CD4-positive, alpha-beta T cell treated with Interleukin-4 for 1 hour (primary cell): ENCODE data around the gene SIM1.

ENCODE experiments used
- DNase-seq, 2 donors: peaks; one replicate each; pipeline ENCODE4 v3.0.0-alpha.2; 2020 to 2022

The SIM1 gene

GRCh38 chr6:100456141-100456907, 8.4 kb downstream of the SIM1 start:
- no peak for DNase-seq

GRCh38 chr6:100455230-100456124, 9.2 kb downstream of the SIM1 start:
- no peak for DNase-seq

- no peak for DNase-seq
Measured at GRCh38 chr6:100454551-100455229, 10.0 kb downstream of the SIM1 start.

GRCh38 chr6:100453701-100454521, 10.8 kb downstream of the SIM1 start:
- no peak for DNase-seq

GRCh38 chr6:100452998-100453397, 11.7 kb downstream of the SIM1 start:
- DNase-seq, result no peak

DNA sequence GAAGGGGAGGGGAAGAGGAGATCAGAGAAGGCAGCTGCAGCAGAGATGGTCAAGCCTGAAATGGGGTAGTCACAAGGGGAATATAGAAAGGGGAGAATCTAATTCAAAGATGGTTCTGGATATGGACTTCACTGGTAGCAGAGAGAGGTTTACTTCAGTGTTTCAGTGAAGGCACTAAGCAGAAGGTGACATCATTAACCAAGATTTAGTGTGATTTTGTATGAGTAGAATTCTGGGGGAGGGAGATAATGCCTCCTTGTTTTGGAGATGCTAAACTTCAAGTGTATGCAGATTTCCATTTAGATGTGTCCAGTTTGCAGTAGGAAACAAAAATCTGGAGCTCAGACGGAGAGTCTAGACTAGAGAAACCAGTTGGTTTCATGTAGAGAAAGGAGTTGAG, 13.1 kb downstream of the SIM1 start:
- DNase-seq, result no peak

GRCh38 chr6:100449239-100449691, 15.5 kb downstream of the SIM1 start:
- DNase-seq, result no peak

GRCh38 chr6:100447900-100448748, 16.6 kb downstream of the SIM1 start:
- no peak for DNase-seq

- no peak for DNase-seq
Measured at GRCh38 chr6:100447081-100447899, 17.4 kb downstream of the SIM1 start.

- DNase-seq, result no peak
Measured at GRCh38 chr6:100446115-100447080, 18.3 kb downstream of the SIM1 start.

GRCh38 chr6:100445512-100445911, 19.2 kb downstream of the SIM1 start:
- no peak for DNase-seq

GRCh38 chr6:100440935-100441334, 23.8 kb downstream of the SIM1 start:
- DNase-seq, result no peak

DNA sequence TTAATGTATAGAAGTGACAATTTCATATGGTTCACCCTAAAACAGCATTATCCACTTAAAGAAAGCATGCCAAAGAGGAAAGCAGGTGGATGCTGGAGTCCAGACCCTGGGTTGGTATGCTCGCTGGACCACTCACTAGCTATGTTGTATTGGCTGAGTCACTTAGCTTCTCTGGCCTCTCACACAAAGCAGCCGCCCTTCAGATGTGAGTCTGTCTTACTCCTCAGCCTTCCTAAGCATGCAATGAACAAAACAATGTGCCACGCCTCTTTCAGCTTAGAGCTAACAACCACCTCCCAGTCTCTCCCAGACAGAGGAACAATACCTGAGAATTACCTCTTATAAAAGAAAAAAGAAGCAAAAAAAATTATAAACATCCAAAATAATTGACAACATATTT, 29.4 kb downstream of the SIM1 start:
- no peak for DNase-seq

DNA sequence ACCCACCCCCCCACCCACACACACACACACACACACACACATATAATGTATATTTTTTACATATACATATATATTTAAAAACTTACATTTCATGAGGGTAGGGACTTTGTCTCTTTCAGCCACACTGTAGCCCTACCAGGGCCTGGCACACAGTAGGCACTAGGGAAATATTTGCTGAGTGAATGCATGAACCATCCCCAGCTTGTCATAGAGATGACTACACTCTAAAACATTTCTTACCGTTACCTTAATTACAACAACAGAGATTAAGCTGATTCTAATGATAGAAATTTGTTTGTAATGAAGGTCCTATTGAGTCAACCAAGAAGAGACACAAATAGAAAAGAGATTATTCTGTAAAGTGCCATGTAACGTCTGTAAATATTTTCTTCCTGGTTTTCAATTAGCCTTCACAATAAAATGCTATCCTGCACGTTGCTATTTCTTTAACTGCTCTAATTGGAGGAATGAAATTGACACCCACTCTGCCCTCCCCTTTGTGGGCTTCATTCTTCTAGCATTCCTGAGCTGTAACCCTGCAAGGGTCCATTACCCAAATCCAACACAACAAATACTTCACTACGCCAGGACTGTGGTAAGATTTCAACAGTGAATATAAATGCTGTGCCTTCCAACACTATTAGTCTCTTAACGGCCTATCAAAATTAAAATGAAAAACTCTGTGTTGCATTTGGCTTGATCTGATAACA, 30.8 kb downstream of the SIM1 start:
- no peak for DNase-seq

- no peak for DNase-seq
Measured at GRCh38 chr6:100432136-100432535, 32.6 kb downstream of the SIM1 start.

DNA sequence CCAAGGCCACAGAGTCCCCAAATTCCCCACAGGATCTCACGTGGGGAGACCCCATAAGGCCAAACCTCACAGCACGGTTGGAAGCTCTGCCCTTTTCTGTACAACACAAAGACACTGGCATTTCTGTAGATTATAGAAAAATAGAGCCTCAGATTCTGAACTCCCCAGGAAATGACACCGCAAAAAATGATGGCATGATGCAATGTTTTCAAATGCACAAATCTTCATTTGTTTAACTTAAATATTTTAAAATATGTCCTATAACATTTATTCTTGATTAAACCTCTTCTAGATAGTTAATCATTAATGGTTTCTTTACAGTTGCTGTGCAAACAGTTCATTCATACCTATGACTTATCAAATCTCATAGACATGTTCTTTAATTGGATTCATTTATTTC, 33.8 kb downstream of the SIM1 start:
- DNase-seq, result no peak

DNA sequence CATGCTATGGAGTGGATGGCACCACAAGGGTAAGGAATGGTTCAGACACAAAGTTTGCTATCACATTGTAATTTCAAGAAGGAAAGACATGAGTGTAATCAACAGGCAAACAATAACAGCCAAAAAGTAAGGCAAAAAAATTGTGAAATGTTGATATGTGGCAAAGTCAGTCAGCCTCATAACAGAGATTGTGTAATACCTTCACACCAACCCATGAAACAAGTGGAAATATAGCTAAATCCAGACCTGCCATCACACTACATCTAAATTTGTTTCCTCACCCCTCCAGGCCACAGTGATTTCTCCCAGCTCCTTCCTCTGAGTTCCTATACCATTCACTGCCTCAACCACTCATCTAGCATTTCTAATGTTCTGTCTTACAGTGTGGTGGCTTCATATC, 37.3 kb downstream of the SIM1 start:
- no peak for DNase-seq

GRCh38 chr6:100426744-100427338, 37.9 kb downstream of the SIM1 start:
- DNase-seq, result no peak
